Smooth muscle cell of the brain vasculature (primary cell): ENCODE measurements around the gene CNTNAP4.

ENCODE experiments used
- DNase-seq: peaks from one replicate; pipeline ENCODE4 v3.0.0-alpha.2; 2012; ENCODE audit warnings: low read depth, low spot score

The CNTNAP4 gene

GRCh38 chr16:76583466-76583865 is 306.3 kb downstream of the CNTNAP4 start:
- DNase-seq: no peak

- no peak for DNase-seq
Observed at GRCh38 chr16:76583945-76584344, 306.7 kb downstream of the CNTNAP4 start.

- no peak for DNase-seq
Observed at GRCh38 chr16:76598498-76598897, 321.3 kb downstream of the CNTNAP4 start.

GRCh38 chr16:76607317-76607716 is 330.1 kb downstream of the CNTNAP4 start:
- no peak for DNase-seq
